CD4-positive, alpha-beta T cell treated with Interleukin-15 for 1 hour (primary cell): ENCODE data around the gene COL11A1.
"Not testable (repeated sequence)": the region's sequence is repeated elsewhere in the genome, so short reads cannot be mapped to it uniquely, and the experiment has no call there.

Experiments
- DNase-seq: peaks from one replicate; pipeline ENCODE4 v3.0.0-alpha.2; 2020

COL11A1 gene

GRCh38 chr1:102826706-102827105, 281.6 kb downstream of the COL11A1 start:
- not testable (repeated sequence) for DNase-seq
